ENCODE data around the gene CCDC134.

The CCDC134 gene

DNA sequence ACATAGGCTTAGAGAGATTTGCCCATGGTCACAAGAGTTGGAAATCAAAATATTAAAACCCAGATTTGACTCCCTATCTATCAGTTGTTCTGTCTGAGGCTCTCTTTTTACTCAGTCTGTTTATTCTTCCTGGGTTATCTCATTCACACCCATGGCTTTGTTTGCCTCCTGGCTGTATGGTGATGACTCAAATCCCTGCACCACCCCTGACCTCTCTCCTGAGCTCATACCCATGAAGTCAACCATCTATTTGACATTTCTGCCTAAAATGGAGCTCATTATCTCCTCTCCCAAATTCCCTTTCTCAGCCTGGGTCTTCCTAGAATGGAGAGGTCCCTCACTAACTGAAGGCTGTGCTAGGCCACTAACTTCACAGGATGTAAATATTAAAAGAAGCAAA, 27.8 kb upstream of the CCDC134 start:
- no peaks in the 10 kb centered on the region for H3K9me3 ChIP-seq (ENCODE audit: control insufficient read depth, insufficient read depth, low read depth, low read length)
- no peaks in the 10 kb centered on the region for H3K36me3 ChIP-seq (ENCODE audit: control insufficient read depth, insufficient read depth, low read length)
- H3K4me1 ChIP-seq (ENCODE audit: control insufficient read depth, insufficient read depth, low read length): no peaks in the 10 kb centered on the region; the same call in 1 of the 2 replicates
- no peak overlapping the region for H3K4me3 ChIP-seq (ENCODE audit: low read depth, low read length)
- H3K27me3 ChIP-seq (ENCODE audit: control insufficient read depth, insufficient read depth, low read length): no peaks in the 10 kb centered on the region
- no peak overlapping the region for H3K9ac ChIP-seq (ENCODE audit: low read length)
- H3K27ac ChIP-seq (ENCODE audit: low read depth, low read length): no peak overlapping the region

DNA sequence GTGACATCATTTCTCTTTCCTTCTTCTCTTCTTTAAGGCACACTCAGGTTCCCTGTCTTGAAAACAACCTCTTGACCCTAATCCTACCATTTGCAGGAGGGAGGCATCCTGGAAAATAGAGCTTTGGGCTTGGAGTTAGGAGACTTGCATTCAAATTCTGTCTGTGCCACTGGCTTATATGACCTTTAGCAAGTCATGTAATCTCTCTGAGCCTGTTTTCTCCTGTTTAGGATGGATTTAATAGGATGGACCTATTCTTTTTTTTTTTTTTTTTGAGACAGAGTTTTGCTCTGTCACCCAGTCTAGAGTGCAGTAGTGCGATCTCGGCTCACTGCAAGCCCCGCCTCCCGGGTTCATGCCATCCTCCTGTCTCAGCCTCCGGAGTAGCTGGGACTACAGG, 25.1 kb upstream of the CCDC134 start:
- no peaks in the 10 kb centered on the region for H3K36me3 ChIP-seq (ENCODE audit: control insufficient read depth, insufficient read depth, low read length)
- H3K4me1 ChIP-seq (ENCODE audit: control insufficient read depth, insufficient read depth, low read length): no peaks in the 10 kb centered on the region; the same call in 1 of the 2 replicates
- H3K9ac ChIP-seq (ENCODE audit: low read length): no peak overlapping the region
- H3K4me3 ChIP-seq (ENCODE audit: low read depth, low read length): no peak overlapping the region
- H3K27me3 ChIP-seq (ENCODE audit: control insufficient read depth, insufficient read depth, low read length): no peaks in the 10 kb centered on the region
- no peak overlapping the region for H3K27ac ChIP-seq (ENCODE audit: low read depth, low read length)
- no peaks in the 10 kb centered on the region for H3K9me3 ChIP-seq (ENCODE audit: control insufficient read depth, insufficient read depth, low read depth, low read length)

DNA sequence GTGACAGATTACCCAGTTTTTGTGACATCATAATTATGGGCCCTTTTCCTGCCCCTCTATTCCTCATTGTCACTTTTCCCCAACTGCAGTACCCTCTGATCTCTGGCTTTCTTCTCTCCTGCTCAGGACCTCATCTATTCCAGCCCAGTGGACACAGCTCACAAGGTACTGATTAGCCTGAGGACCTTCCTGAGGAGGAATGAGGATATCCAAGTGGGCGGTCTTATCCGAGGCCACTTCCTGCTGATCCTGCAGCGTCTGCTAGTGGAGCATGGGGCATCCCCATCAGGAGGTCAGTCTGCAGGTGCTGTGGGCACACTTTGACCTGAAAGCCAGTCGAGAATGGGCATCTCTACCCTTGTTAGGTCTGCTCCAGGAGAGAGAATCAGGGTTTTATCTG, 24.5 kb upstream of the CCDC134 start:
- Histone ChIP-seq H3K9ac (ENCODE audit: low read length) (no peak overlapping the region), H3K4me1 (ENCODE audit: control insufficient read depth, insufficient read depth, low read length) (peaks cover 2% of the 10 kb centered on the region; the same call in 1 of the 2 replicates), H3K27ac (ENCODE audit: low read depth, low read length) (no peak overlapping the region), H3K27me3 (ENCODE audit: control insufficient read depth, insufficient read depth, low read length) (no peaks in the 10 kb centered on the region), H3K9me3 (ENCODE audit: control insufficient read depth, insufficient read depth, low read depth, low read length) (no peaks in the 10 kb centered on the region), H3K4me3 (ENCODE audit: low read depth, low read length) (no peak overlapping the region), H3K36me3 (ENCODE audit: control insufficient read depth, insufficient read depth, low read length) (no peaks in the 10 kb centered on the region)

DNA sequence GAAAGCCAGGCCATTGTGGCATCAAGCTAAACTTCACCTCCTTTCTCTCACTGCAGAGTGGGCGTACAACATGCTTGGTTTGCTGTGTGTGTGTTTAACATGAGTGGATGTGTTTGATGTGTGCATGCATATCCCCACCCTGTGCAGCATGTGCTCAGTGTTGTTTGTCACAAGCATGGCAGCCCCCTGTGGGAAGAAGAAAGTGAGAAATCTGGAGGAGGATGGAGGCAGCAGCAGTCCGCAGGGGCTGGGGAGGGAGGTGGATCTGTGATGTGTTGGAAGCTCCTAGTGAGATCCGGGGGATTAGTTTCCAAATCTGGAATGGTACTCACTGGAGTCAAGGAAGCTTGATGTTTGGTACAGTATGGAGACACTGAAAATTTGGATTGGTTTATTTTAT, 24.1 kb upstream of the CCDC134 start:
- peaks cover 6% of the 10 kb centered on the region; the same call in 1 of the 2 replicates for H3K4me1 ChIP-seq (ENCODE audit: control insufficient read depth, insufficient read depth, low read length)
- H3K9me3 ChIP-seq (ENCODE audit: control insufficient read depth, insufficient read depth, low read depth, low read length): no peaks in the 10 kb centered on the region
- no peak overlapping the region for H3K27ac ChIP-seq (ENCODE audit: low read depth, low read length)
- no peaks in the 10 kb centered on the region for H3K27me3 ChIP-seq (ENCODE audit: control insufficient read depth, insufficient read depth, low read length)
- no peak overlapping the region for H3K9ac ChIP-seq (ENCODE audit: low read length)
- H3K36me3 ChIP-seq (ENCODE audit: control insufficient read depth, insufficient read depth, low read length): no peaks in the 10 kb centered on the region
- no peak overlapping the region for H3K4me3 ChIP-seq (ENCODE audit: low read depth, low read length)

DNA sequence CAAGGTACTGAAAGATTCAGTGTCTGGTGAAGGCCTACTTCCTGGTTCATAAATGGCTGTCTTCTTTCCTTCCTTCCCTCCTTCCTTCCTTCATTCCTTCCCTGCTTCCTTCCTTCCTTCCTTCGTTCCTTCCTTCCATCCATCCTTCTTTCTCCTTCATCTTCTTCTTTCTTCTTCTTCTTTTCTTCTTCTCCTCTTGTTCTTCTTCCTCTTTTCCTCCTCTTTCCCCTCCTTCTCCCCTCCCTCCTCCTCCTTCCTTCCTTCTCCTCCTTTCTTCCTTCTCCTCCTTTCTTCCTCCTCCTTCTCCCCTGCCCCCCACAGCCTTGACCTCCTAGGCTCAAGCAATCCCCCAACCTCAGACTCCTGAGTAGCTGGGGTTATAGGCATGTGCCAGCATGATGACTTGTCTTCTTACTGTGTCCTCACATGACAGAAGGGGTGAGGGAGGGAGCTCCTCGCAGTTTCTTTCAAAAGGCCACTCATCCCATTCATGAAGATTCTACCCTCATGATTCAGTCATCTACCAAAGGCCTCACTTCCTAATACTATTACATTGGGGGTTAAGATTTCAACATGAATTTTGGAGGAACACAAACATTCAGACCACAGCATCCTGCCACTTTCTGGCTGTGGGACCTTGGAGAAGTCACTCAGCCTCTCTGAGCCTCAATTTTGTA, 22.6 kb upstream of the CCDC134 start:
- Histone ChIP-seq H3K27ac (ENCODE audit: low read depth, low read length) (no peak overlapping the region), H3K4me3 (ENCODE audit: low read depth, low read length) (no peak overlapping the region), H3K9ac (ENCODE audit: low read length) (no peak overlapping the region), H3K4me1 (ENCODE audit: control insufficient read depth, insufficient read depth, low read length) (peaks cover 6% of the 10 kb centered on the region; the same call in 1 of the 2 replicates), H3K9me3 (ENCODE audit: control insufficient read depth, insufficient read depth, low read depth, low read length) (no peaks in the 10 kb centered on the region), H3K36me3 (ENCODE audit: control insufficient read depth, insufficient read depth, low read length) (no peaks in the 10 kb centered on the region), H3K27me3 (ENCODE audit: control insufficient read depth, insufficient read depth, low read length) (no peaks in the 10 kb centered on the region)

DNA sequence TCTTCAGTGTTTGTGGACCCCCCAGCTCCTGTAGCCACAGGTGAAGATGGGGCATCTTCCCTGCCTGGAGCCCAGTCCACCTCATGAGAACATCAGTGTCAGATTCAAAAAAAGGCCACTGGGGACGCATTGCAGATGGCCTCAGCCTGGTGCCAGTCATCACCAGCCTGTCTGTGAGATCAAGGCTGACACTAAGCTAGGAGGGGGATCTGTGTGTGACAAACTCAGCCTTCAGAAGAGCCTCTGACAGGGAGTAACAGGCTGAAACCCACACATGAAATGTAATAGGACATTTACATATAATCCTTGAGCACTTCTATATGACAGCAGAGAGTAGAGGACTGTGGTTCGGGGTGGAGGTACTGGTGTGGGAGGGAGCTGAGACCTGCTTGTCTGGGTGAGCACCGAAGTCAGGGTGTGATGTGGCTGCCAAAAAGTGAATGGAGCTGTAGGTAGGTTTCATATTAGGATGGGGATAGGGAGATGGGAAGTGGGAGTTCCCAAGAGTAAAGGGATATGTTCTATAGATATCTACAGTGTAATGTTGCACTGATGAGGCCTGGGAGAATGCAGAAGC, 20.5 kb upstream of the CCDC134 start:
- no peak overlapping the region for H3K4me3 ChIP-seq (ENCODE audit: low read depth, low read length)
- no peak overlapping the region for H3K27ac ChIP-seq (ENCODE audit: low read depth, low read length)
- H3K9ac ChIP-seq (ENCODE audit: low read length): no peak overlapping the region
- no peaks in the 10 kb centered on the region for H3K36me3 ChIP-seq (ENCODE audit: control insufficient read depth, insufficient read depth, low read length)
- H3K27me3 ChIP-seq (ENCODE audit: control insufficient read depth, insufficient read depth, low read length): no peaks in the 10 kb centered on the region
- no peaks in the 10 kb centered on the region for H3K9me3 ChIP-seq (ENCODE audit: control insufficient read depth, insufficient read depth, low read depth, low read length)
- H3K4me1 ChIP-seq (ENCODE audit: control insufficient read depth, insufficient read depth, low read length): peaks cover 6% of the 10 kb centered on the region; the same call in 1 of the 2 replicates

DNA sequence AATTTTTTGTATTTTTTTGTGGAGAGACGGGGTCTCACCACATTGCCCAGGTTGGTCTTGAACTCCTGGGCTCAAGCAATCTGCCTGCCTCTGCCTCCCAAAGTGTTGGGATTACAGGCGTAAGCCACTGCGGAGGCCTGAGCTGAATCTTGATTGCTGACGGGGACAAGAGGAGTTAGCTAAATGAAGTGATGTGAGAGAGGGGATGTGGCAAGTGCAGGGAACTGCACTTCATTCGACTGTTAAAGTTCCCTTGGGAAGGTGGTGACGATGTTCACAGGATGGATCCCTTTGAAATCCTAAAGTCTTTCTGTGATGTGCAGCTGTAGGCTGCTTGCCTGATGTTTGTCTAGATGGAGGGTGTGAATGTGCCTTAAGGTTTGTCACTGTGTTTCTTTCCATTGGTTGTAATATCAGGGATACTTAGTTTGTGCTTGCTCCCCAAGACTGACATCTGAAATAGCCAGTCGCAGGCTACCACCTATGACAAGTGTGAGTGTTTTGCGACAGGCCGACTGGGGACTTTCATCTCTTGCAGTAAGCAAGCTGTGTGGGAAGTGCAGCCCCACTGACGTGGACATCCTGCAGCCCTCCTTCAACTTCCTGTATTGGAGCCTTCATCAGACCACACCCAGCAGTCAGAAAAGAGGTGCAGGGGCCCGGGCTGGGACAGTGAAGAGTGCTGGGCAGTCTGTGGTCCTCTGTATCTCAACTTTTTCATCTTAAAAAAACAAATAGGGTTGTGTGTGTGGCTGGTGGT, 19.6 kb upstream of the CCDC134 start:
- no peak overlapping the region for H3K9ac ChIP-seq (ENCODE audit: low read length)
- no peak overlapping the region for H3K4me3 ChIP-seq (ENCODE audit: low read depth, low read length)
- no peaks in the 10 kb centered on the region for H3K27me3 ChIP-seq (ENCODE audit: control insufficient read depth, insufficient read depth, low read length)
- H3K27ac ChIP-seq (ENCODE audit: low read depth, low read length): no peak overlapping the region
- no peaks in the 10 kb centered on the region for H3K36me3 ChIP-seq (ENCODE audit: control insufficient read depth, insufficient read depth, low read length)
- H3K9me3 ChIP-seq (ENCODE audit: control insufficient read depth, insufficient read depth, low read depth, low read length): no peaks in the 10 kb centered on the region
- H3K4me1 ChIP-seq (ENCODE audit: control insufficient read depth, insufficient read depth, low read length): peaks cover 6% of the 10 kb centered on the region; the same call in 1 of the 2 replicates

DNA sequence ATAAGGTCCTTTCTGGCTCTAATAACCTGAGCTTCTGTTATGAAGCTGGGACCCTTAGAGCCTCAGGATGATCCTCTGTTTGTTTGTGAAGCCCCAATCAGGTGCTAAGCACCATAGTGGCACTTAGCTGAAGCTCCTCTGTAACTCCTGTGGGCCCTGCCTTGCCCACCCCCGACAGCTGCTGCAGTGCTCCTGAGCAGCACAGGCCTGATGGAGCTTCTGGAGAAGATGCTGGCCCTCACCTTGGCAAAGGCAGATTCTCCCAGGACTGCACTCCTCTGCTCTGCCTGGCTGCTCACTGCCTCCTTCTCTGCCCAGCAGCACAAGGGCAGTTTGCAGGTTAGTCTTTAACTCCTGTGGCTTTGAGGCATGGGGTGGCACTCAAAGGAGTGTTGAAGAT, 19.0 kb upstream of the CCDC134 start:
- H3K27me3 ChIP-seq (ENCODE audit: control insufficient read depth, insufficient read depth, low read length): no peaks in the 10 kb centered on the region
- no peaks in the 10 kb centered on the region for H3K36me3 ChIP-seq (ENCODE audit: control insufficient read depth, insufficient read depth, low read length)
- H3K9ac ChIP-seq (ENCODE audit: low read length): no peak overlapping the region
- H3K27ac ChIP-seq (ENCODE audit: low read depth, low read length): no peak overlapping the region
- no peak overlapping the region for H3K4me3 ChIP-seq (ENCODE audit: low read depth, low read length)
- H3K9me3 ChIP-seq (ENCODE audit: control insufficient read depth, insufficient read depth, low read depth, low read length): no peaks in the 10 kb centered on the region
- H3K4me1 ChIP-seq (ENCODE audit: control insufficient read depth, insufficient read depth, low read length): peaks cover 6% of the 10 kb centered on the region; the same call in 1 of the 2 replicates

DNA sequence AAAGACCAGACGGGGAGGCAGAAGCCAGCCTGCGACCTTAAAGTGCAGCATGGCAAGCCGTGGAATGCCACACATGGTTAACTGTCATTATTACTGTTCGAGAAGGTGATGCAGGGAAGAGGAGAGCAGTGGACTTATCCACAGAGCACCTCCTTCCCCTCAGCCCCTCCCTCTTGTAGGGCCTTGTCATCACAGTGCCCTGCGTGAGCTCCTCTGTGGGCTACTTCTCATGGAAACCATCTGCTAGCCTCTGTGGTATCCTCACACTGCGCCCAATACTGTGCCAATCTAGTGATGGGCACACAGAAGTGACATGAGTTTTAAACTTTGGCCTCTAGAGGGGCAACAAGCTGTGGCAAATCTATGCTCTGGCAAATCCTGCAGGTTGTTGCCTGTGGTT, 18.2 kb upstream of the CCDC134 start:
- Histone ChIP-seq H3K9ac (ENCODE audit: low read length) (no peak overlapping the region), H3K4me3 (ENCODE audit: low read depth, low read length) (no peak overlapping the region), H3K4me1 (ENCODE audit: control insufficient read depth, insufficient read depth, low read length) (peaks cover 6% of the 10 kb centered on the region; the same call in 1 of the 2 replicates), H3K36me3 (ENCODE audit: control insufficient read depth, insufficient read depth, low read length) (no peaks in the 10 kb centered on the region), H3K27me3 (ENCODE audit: control insufficient read depth, insufficient read depth, low read length) (no peaks in the 10 kb centered on the region), H3K27ac (ENCODE audit: low read depth, low read length) (no peak overlapping the region), H3K9me3 (ENCODE audit: control insufficient read depth, insufficient read depth, low read depth, low read length) (no peaks in the 10 kb centered on the region)

DNA sequence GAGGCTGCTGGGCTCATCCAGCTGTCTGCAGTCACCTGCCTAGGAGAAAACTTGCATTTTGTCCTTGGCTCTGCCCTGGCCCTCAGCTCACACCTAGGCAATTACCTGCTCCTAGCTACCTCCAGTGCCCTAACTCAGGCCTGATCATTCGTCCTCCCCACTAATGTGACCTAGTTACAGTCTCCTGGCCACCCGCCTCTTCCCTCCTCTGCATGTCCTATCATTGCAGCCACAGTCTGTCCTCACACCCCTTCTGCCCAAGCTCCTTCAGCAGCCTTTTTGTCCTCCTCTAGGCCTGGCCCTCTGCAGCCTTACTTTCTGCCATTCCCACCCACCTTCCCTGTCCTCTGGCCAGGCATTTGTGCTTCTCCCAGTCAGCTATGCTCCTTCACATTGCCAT, 17.7 kb upstream of the CCDC134 start:
- Histone ChIP-seq H3K9me3 (ENCODE audit: control insufficient read depth, insufficient read depth, low read depth, low read length) (no peaks in the 10 kb centered on the region), H3K27me3 (ENCODE audit: control insufficient read depth, insufficient read depth, low read length) (no peaks in the 10 kb centered on the region), H3K4me1 (ENCODE audit: control insufficient read depth, insufficient read depth, low read length) (peaks cover 6% of the 10 kb centered on the region; the same call in 1 of the 2 replicates), H3K36me3 (ENCODE audit: control insufficient read depth, insufficient read depth, low read length) (no peaks in the 10 kb centered on the region), H3K9ac (ENCODE audit: low read length) (no peak overlapping the region), H3K27ac (ENCODE audit: low read depth, low read length) (no peak overlapping the region), H3K4me3 (ENCODE audit: low read depth, low read length) (no peak overlapping the region)

DNA sequence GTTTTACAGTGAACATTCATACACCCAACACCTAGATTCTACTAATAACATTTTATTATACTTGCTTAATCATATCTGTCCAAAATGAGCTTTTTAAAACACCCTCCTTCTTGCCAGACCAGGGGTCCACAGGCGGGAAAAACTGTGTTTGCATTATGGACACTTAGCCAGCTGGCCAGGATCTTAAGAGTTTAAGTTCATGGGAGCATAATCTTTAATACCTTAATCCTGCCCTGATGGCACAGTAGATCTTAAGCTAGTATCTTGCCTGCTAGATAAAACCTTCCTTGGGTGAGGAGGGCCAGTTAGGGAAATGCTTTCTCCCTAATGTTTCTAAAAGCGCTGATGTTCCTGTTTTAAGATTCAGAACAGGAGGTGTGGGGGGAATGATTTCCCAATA, 13.1 kb upstream of the CCDC134 start:
- no peak overlapping the region for H3K4me3 ChIP-seq (ENCODE audit: low read depth, low read length)
- H3K9ac ChIP-seq (ENCODE audit: low read length): no peak overlapping the region
- H3K27me3 ChIP-seq (ENCODE audit: control insufficient read depth, insufficient read depth, low read length): no peaks in the 10 kb centered on the region
- no peaks in the 10 kb centered on the region for H3K9me3 ChIP-seq (ENCODE audit: control insufficient read depth, insufficient read depth, low read depth, low read length)
- no peaks in the 10 kb centered on the region for H3K4me1 ChIP-seq (ENCODE audit: control insufficient read depth, insufficient read depth, low read length)
- no peak overlapping the region for H3K27ac ChIP-seq (ENCODE audit: low read depth, low read length)
- no peaks in the 10 kb centered on the region for H3K36me3 ChIP-seq (ENCODE audit: control insufficient read depth, insufficient read depth, low read length)
